IPS-15b (cell line): ENCODE results near the gene SNRPD2.
A peak's percentile ranks its signal among the peaks of the same experiment; 100 is the strongest.

Experiments used
- H3K27me3 ChIP-seq: one replicate; pipeline ENCODE4 v1.6.1; 2013; ENCODE audit warnings: low read length; ENCODE audit not compliant: control insufficient read depth, insufficient read depth
- H3K36me3 ChIP-seq: one replicate; pipeline ENCODE4 v1.6.1; 2013; ENCODE audit warnings: low read length; ENCODE audit not compliant: control insufficient read depth, insufficient read depth
- H3K4me1 ChIP-seq: one replicate; pipeline ENCODE4 v1.6.1; 2013; ENCODE audit warnings: mild to moderate bottlenecking, low read length; ENCODE audit not compliant: control insufficient read depth, insufficient read depth
- H3K4me3 ChIP-seq: one replicate; pipeline ENCODE4 v1.5.1; 2013; ENCODE audit warnings: low read depth, low read length
- H3K9ac ChIP-seq: one replicate; pipeline ENCODE4 v1.6.1; 2013; ENCODE audit warnings: low read depth, mild to moderate bottlenecking, low read length
- H3K9me3 ChIP-seq: one replicate; pipeline ENCODE4 v1.6.1; 2013; ENCODE audit warnings: mild to moderate bottlenecking, low read length; ENCODE audit not compliant: control insufficient read depth, insufficient read depth

SNRPD2 gene

DNA sequence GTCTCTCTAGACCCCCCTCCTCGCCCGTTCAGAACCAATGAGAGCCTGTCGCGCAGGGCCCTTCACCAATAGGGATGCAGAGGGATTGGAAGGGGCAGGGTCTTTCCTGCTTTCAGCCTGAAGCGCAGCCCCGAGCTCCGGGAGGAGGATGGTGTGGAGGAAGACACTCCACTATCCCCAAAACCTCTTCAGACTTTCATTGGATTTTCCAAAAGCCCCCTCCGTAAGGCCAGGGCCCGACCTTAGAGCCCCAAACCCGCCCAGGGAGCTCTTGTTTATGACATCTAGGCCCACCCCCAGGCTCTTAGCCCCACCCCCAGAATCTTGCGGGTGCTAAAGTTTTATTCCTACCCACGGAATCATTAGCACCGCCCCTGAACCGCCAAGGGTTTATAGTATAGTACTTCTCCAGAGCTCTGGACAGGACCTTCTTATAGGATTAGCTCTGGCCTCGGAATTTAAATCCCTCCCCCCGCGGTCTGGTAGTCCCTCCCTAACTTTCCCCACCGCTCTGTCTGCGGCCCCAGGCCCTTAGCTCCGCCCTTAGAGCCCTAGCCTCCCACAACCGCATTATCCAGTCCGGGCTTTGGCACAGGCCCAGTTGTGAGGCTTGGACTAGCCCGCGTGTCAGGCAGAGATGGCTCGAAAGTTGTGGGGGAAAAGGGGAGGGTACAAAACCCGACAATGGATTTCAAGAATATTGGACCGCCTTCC, 46.0 kb downstream of the SNRPD2 start:
- H3K4me1 ChIP-seq: peaks cover 16% of the 10 kb centered on the region
- peak overlapping the region; percentile 76 for H3K4me3 ChIP-seq
- no peak overlapping the region for H3K9ac ChIP-seq
- no peaks in the 10 kb centered on the region for H3K9me3 ChIP-seq
- H3K36me3 ChIP-seq: no peaks in the 10 kb centered on the region
- H3K27me3 ChIP-seq: peaks cover 10% of the 10 kb centered on the region

GRCh38 chr19:45645068-45645630, 46.6 kb downstream of the SNRPD2 start:
- H3K36me3 ChIP-seq: no peaks in the 10 kb centered on the region
- peaks cover 10% of the 10 kb centered on the region for H3K27me3 ChIP-seq
- peak overlapping the region; percentile 76 for H3K4me3 ChIP-seq
- H3K9me3 ChIP-seq: no peaks in the 10 kb centered on the region
- no peak overlapping the region for H3K9ac ChIP-seq
- peaks cover 16% of the 10 kb centered on the region for H3K4me1 ChIP-seq

- Histone ChIP-seq H3K9ac (no peak overlapping the region), H3K27me3 (peaks cover 10% of the 10 kb centered on the region), H3K4me3 (peak overlapping the region; percentile 76), H3K36me3 (no peaks in the 10 kb centered on the region), H3K4me1 (peaks cover 16% of the 10 kb centered on the region), H3K9me3 (no peaks in the 10 kb centered on the region)
These were observed 47.6 kb downstream of the SNRPD2 start for GRCh38 chr19:45643927-45644771.

- Histone ChIP-seq H3K9ac (no peak overlapping the region), H3K9me3 (no peaks in the 10 kb centered on the region), H3K4me3 (peak overlapping the region; percentile 76), H3K27me3 (peaks cover 10% of the 10 kb centered on the region), H3K36me3 (no peaks in the 10 kb centered on the region), H3K4me1 (peaks cover 18% of the 10 kb centered on the region)
These were observed 48.5 kb downstream of the SNRPD2 start for GRCh38 chr19:45643024-45643926.

GRCh38 chr19:45641274-45642105, 50.3 kb downstream of the SNRPD2 start:
- Histone ChIP-seq H3K4me3 (peak overlapping the region; percentile 74), H3K4me1 (peaks cover 22% of the 10 kb centered on the region), H3K36me3 (no peaks in the 10 kb centered on the region), H3K9ac (peak overlapping the region; percentile 24), H3K27me3 (peaks cover 10% of the 10 kb centered on the region), H3K9me3 (no peaks in the 10 kb centered on the region)

DNA sequence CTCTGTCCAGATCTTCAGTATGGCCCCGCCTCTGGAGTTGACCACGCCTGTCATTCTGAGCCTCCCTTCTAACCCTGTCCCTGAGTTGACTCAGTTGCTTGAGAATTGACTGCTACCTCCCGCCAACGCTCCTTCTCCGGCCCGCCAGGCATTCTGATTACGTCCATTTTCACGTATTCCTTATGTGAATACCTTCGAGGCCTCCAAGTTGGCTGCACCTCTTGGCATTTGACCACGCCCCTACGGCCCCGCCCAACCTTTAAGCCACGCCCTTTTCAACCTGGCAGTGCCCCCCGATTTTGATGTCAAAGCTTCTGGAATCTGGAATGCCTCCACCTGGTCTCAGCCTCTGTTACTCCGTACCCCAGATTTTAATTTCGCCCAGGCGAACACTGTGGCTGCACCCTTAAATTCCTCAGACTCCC, 50.9 kb downstream of the SNRPD2 start:
- Histone ChIP-seq H3K9ac (no peak overlapping the region), H3K9me3 (no peaks in the 10 kb centered on the region), H3K4me3 (peak overlapping the region; percentile 74), H3K36me3 (no peaks in the 10 kb centered on the region), H3K4me1 (peaks cover 22% of the 10 kb centered on the region), H3K27me3 (peaks cover 10% of the 10 kb centered on the region)

- Histone ChIP-seq H3K9me3 (no peaks in the 10 kb centered on the region), H3K36me3 (no peaks in the 10 kb centered on the region), H3K9ac (peak within 1 kb of the TSS; percentile 54), H3K4me1 (peaks cover 15% of the 10 kb centered on the region), H3K27me3 (peaks cover 1% of the 10 kb centered on the region), H3K4me3 (peak within 1 kb of the TSS; percentile 77)
These were observed 52.6 kb downstream of the SNRPD2 start, which contains the start of gene EML2 for GRCh38 chr19:45638930-45639729. Gene EML2 (minus strand): TSS chr19:45639397. CDS start chr19:45639376, 21 bp downstream.

GRCh38 chr19:45637890-45638667, 53.7 kb downstream of the SNRPD2 start:
- H3K9ac ChIP-seq: peak overlapping the region; percentile 54
- peak overlapping the region; percentile 77 for H3K4me3 ChIP-seq
- H3K36me3 ChIP-seq: no peaks in the 10 kb centered on the region
- no peaks in the 10 kb centered on the region for H3K9me3 ChIP-seq
- H3K27me3 ChIP-seq: no peaks in the 10 kb centered on the region
- peaks cover 11% of the 10 kb centered on the region for H3K4me1 ChIP-seq
